Activated CD4-positive, alpha-beta T cell treated with anti-CD3 and anti-CD28 coated beads, Interleukin-2, Interleukin-6, amounts not matched to agents 100 ng/mL and 50 ng/mL, durations not matched to agents 16 hours and 8 hours (primary cell): ENCODE results near the gene LBHD1.

Experiments used
- DNase-seq: peaks from one replicate; pipeline ENCODE4 v3.0.0-alpha.2; 2020

Gene LBHD1

DNA sequence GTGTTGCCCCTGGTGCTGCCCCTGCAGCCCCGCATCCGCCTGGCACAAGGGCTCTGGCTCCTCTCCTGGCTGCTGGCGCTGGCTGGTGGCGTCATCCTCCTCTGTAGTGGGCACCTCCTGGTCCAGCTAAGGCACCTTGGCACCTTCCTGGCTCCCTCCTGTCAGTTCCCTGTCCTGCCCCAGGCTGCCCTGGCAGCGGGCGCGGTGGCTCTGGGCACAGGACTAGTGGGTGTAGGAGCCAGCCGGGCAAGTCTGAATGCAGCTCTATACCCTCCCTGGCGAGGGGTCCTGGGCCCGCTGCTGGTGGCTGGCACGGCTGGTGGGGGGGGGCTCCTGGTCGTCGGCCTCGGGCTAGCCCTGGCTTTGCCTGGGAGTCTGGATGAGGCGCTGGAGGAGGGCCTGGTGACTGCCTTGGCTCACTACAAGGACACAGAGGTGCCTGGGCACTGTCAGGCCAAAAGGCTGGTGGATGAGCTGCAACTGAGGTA lies 58.7 kb downstream of the LBHD1 start:
- no peak for DNase-seq
